Parathyroid adenoma (tissue), 2 donors: Measurements from ENCODE around the gene RELN.

Experiments
- H2AFZ ChIP-seq: fragments of 300-600 bp; sonication (generic); one replicate; pipeline ENCODE4 v1.7.0; 2017; ENCODE audit warnings: antibody characterized with exemption, mild to moderate bottlenecking
- H3K27ac ChIP-seq: fragments of 300-600 bp; sonication (generic); one replicate; pipeline ENCODE4 v1.7.0; 2017
- H3K27me3 ChIP-seq: fragments of 300-600 bp; sonication (generic); one replicate; pipeline ENCODE4 v1.7.0; 2017; ENCODE audit warnings: low read length; ENCODE audit not compliant: control insufficient read depth, insufficient read depth
- H3K36me3 ChIP-seq: fragments of 300-600 bp; sonication (generic); one replicate; pipeline ENCODE4 v1.7.0; 2017; ENCODE audit warnings: low read length; ENCODE audit not compliant: control insufficient read depth, insufficient read depth
- H3K4me1 ChIP-seq: fragments of 300-600 bp; sonication (generic); one replicate; pipeline ENCODE4 v1.7.0; 2017; ENCODE audit warnings: control low read depth
- H3K4me2 ChIP-seq: fragments of 300-600 bp; sonication (generic); one replicate; pipeline ENCODE4 v1.7.0; 2017; ENCODE audit warnings: low read length
- H3K4me3 ChIP-seq: fragments of 300-600 bp; sonication (generic); one replicate; pipeline ENCODE4 v1.7.0; 2017; ENCODE audit warnings: low read depth, low read length
- H3K79me2 ChIP-seq: fragments of 300-600 bp; sonication (generic); one replicate; pipeline ENCODE4 v1.7.0; 2017; ENCODE audit warnings: control low read depth
- H3K9ac ChIP-seq: fragments of 300-600 bp; sonication (generic); one replicate; pipeline ENCODE4 v1.7.0; 2017; ENCODE audit warnings: mild to moderate bottlenecking
- H3K9me3 ChIP-seq: fragments of 300-600 bp; sonication (generic); one replicate; pipeline ENCODE4 v1.7.0; 2017; ENCODE audit warnings: low read length; ENCODE audit not compliant: control insufficient read depth
- CTCF ChIP-seq: fragments of 300-600 bp; sonication (generic); IDR thresholded peaks from one replicate; pipeline ENCODE4 v1.7.0; 2017; ENCODE audit warnings: antibody characterized with exemption, mild to moderate bottlenecking
- donor health status: primary hyperparathyroidism.

The RELN gene

GRCh38 chr7:103851357-103851756 lies 138.1 kb downstream of the RELN start:
- no peaks in the 10 kb centered on the region for H3K4me1 ChIP-seq
- no peak overlapping the region for H3K27ac ChIP-seq
- H2AFZ ChIP-seq, result no peak overlapping the region
- no peaks in the 10 kb centered on the region for H3K9me3 ChIP-seq
- no peaks in the 10 kb centered on the region for H3K36me3 ChIP-seq
- no peaks in the 10 kb centered on the region for H3K79me2 ChIP-seq
- TF ChIP-seq CTCF, result no peak
- H3K4me2 ChIP-seq, result no peak overlapping the region
- H3K27me3 ChIP-seq, result no peaks in the 10 kb centered on the region
- H3K4me3 ChIP-seq, result no peak overlapping the region
- no peak overlapping the region for H3K9ac ChIP-seq

GRCh38 chr7:103843689-103844480 lies 145.6 kb downstream of the RELN start:
- Histone ChIP-seq H3K27ac (no peak overlapping the region), H3K9me3 (no peaks in the 10 kb centered on the region), H3K4me2 (no peak overlapping the region), H3K4me1 (no peaks in the 10 kb centered on the region), H3K36me3 (no peaks in the 10 kb centered on the region), H3K79me2 (no peaks in the 10 kb centered on the region), H3K9ac (no peak overlapping the region), H2AFZ (no peak overlapping the region), H3K4me3 (no peak overlapping the region), H3K27me3 (no peaks in the 10 kb centered on the region)
- TF ChIP-seq CTCF, result no peak

GRCh38 chr7:103833401-103833800 lies 156.1 kb downstream of the RELN start:
- H3K4me3 ChIP-seq, result no peak overlapping the region
- TF ChIP-seq CTCF, result no peak
- no peak overlapping the region for H2AFZ ChIP-seq
- no peaks in the 10 kb centered on the region for H3K27me3 ChIP-seq
- H3K79me2 ChIP-seq, result no peaks in the 10 kb centered on the region
- H3K9ac ChIP-seq, result no peak overlapping the region
- no peaks in the 10 kb centered on the region for H3K4me1 ChIP-seq
- H3K4me2 ChIP-seq, result no peak overlapping the region
- H3K9me3 ChIP-seq, result no peaks in the 10 kb centered on the region
- no peaks in the 10 kb centered on the region for H3K36me3 ChIP-seq
- no peak overlapping the region for H3K27ac ChIP-seq

GRCh38 chr7:103832438-103832837 lies 157.0 kb downstream of the RELN start:
- Histone ChIP-seq H2AFZ (no peak overlapping the region), H3K9me3 (no peaks in the 10 kb centered on the region), H3K27ac (no peak overlapping the region), H3K9ac (no peak overlapping the region), H3K4me3 (no peak overlapping the region), H3K36me3 (no peaks in the 10 kb centered on the region), H3K4me2 (no peak overlapping the region), H3K79me2 (no peaks in the 10 kb centered on the region), H3K4me1 (no peaks in the 10 kb centered on the region), H3K27me3 (no peaks in the 10 kb centered on the region)
- TF ChIP-seq CTCF, result no peak

- H3K27me3 ChIP-seq, result no peaks in the 10 kb centered on the region
- H3K9me3 ChIP-seq, result no peaks in the 10 kb centered on the region
- no peaks in the 10 kb centered on the region for H3K79me2 ChIP-seq
- no peak overlapping the region for H2AFZ ChIP-seq
- no peak for TF ChIP-seq CTCF
- no peaks in the 10 kb centered on the region for H3K36me3 ChIP-seq
- H3K4me3 ChIP-seq, result no peak overlapping the region
- H3K4me2 ChIP-seq, result no peak overlapping the region
- H3K27ac ChIP-seq, result no peak overlapping the region
- H3K4me1 ChIP-seq, result no peaks in the 10 kb centered on the region
- H3K9ac ChIP-seq, result no peak overlapping the region
These were observed 165.2 kb downstream of the RELN start for GRCh38 chr7:103824251-103824650.
